Right forelimb (tissue), 1 donor: Measurements from ENCODE around the gene DTD2.

ENCODE experiments used
- DNase-seq: peaks from one replicate; pipeline ENCODE4 v3.0.0-alpha.2; 2018

Gene DTD2

DNA sequence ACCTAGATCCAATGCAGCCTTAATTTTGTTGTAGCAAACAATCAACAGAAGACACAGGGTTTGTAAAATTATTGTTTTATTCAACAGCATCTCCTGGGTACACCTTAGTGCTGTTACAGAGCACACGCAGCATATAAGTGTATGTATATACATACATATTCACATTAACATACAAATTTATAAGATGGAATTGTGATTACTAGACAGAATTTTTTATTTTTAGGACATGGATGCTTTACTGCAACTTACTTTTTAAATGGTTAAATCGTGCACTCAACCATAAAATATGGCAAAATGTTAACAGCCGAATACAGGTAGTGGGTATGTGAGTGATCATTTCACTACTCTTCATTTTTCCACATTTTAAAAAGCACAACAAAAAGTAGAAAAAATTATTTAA is 53.6 kb downstream of the DTD2 start:
- no peak for DNase-seq

DNA sequence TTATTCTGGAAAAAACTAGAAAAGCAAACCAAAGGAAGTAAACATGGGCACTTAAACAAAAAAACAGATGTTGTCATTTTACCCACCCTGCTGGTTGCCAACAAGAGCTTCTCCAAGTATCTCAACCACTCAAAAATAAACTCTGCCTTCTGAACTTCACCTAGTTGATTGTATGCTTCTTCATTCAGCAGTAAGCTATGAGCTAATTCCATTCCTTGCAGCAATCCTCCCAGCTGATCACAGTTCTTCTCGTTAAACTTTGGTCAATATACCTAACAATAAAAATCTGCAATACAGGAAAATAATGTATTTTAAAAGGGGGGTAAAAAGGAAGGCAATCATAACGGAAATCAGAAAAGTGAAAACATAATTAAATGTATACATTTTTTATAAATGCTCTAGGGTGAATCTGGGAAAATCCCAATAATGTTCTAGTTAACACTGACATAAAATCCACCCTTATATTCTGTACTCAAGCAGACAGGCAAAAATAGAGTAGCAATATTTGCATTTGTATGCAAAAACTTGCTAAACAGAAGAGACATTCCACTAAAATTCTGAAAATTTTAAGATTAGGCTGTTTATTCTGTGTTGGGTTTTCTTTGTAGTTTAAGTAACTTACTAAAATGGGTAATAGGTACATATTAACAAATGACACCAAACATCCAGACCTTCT is 54.4 kb downstream of the DTD2 start:
- DNase-seq, result no peak

DNA sequence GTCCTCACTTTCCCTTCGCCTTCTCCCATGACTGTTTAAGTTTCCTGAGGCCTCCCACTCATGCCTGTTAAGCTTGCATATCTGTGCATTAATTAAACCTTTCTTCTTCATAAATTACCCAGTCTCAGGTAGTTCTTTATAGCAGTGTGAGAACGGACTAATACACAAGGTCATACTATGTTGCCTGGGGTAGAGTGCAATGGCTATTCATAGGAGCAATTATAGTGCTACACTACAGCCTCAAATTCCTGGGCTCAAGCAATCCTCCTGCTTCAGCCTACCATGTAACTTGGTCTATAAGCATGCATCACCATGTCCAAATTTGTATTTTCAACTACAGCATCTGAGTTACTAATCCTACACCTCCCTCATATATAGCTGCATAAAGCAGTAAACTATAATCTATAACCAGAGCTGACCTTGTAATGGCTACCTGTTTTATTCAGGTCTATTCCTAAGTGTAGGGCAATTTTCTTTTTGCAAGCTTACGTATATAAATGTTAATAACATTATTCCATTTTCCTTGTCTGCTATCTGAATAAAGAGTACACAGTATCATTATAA is 55.9 kb downstream of the DTD2 start:
- DNase-seq, result no peak

DNA sequence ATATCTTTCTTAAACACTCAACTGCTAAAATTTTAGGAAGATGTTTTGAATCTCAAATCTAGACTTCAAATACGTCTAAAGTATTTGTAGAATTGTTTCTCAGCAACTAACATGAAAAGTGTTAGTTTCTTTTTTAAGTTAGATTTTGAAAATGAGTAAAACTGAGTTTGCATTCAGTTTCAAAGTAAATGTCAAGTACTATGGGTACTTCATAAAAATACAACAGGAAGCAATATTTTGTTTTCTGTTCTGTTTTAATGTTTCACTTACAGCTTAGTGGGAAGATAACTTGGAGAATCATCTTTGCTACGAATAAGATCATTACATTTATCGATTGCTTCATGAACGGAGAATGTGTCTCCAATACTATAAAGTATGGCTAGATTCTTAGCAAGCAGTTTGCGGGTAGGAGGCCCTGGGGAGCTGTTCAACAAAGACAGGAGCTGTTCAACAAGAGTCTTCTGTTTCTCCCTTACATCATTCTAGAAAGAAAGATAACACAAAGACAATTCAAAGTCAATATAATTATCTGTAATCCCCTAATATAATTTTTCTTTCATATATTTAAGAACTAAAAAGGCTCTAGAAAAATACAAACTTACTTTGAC is 57.2 kb downstream of the DTD2 start:
- DNase-seq, result no peak
